ENCODE measurements around the gene RTBDN. TPM values are rescaled to one million over a fixed set of nuclear protein-coding genes. Genes with fewer than 3 reads are reported as not detected.
A peak's percentile ranks its signal among the peaks of the same experiment; 100 is the strongest.

Gene RTBDN
- not detected for total RNA-seq

- H3K27ac Mint-ChIP-seq, result no peak within 1 kb of the TSS
Measured at GRCh38 chr19:12834566-12834943, at the start of gene RTBDN. Gene RTBDN, minus strand, starts transcription at chr19:12834579. Its CDS starts 4,600 bp downstream, at chr19:12829979.

GRCh38 chr19:12882589-12882988, 48.2 kb upstream of the RTBDN start:
- DNase-seq, result no peak
- Mint-ChIP-seq H3K4me3 (peak overlapping the region; percentile 88), H3K27me3 (ENCODE audit: low read depth) (no peaks in the 10 kb centered on the region), H3K9me3 (peaks cover 7% of the 10 kb centered on the region), H3K27ac (no peak overlapping the region), H3K4me1 (ENCODE audit: low read depth) (peaks cover 30% of the 10 kb centered on the region), H3K36me3 (ENCODE audit: low read depth) (peaks cover 4% of the 10 kb centered on the region)
- CTCF ChIA-PET, result interaction anchor here (0.6 to 4.2 kb wide), 5 partner anchors 18 to 303 kb away, joined by 3 to 42 read pairs (median 3); no protein-coding TSS in a partner anchor
- intact Hi-C loops (cut with micrococcal nuclease), result loop anchor here (5.0 kb wide), 1 partner anchor 215 kb away; no protein-coding TSS in a partner anchor

More at GRCh38 chr19:12834566-12834943, at the start of gene RTBDN:
- intact Hi-C loops (cut with micrococcal nuclease), result no loop called here
- Mint-ChIP-seq H3K36me3 (ENCODE audit: low read depth) (no peaks in the 10 kb centered on the region), H3K4me1 (ENCODE audit: low read depth) (peaks cover 24% of the 10 kb centered on the region), H3K27me3 (ENCODE audit: low read depth) (peaks cover 69% of the 10 kb centered on the region), H3K4me3 (no peak within 1 kb of the TSS), H3K9me3 (no peaks in the 10 kb centered on the region)
- DNase-seq, result no peak
- CTCF ChIA-PET, result interaction anchor here (1.2 to 2.0 kb wide), 3 partner anchors 13 to 74 kb away, joined by 4 to 5 read pairs (median 4); no protein-coding TSS in a partner anchor

- intact Hi-C loops (cut with micrococcal nuclease), result loop anchor here (5.0 kb wide), 1 partner anchor 216 kb away; no protein-coding TSS in a partner anchor
- Mint-ChIP-seq H3K27ac (peak within 1 kb of the TSS; percentile 76), H3K36me3 (ENCODE audit: low read depth) (peaks cover 11% of the 10 kb centered on the region), H3K4me3 (peak within 1 kb of the TSS; percentile 88), H3K4me1 (ENCODE audit: low read depth) (peaks cover 28% of the 10 kb centered on the region), H3K27me3 (ENCODE audit: low read depth) (no peaks in the 10 kb centered on the region), H3K9me3 (peaks cover 7% of the 10 kb centered on the region)
- peak; percentile 97 for DNase-seq
- CTCF ChIA-PET, result interaction anchor here (0.6 to 2.9 kb wide), 7 partner anchors 9 to 850 kb away, joined by 3 to 11 read pairs (median 5); no protein-coding TSS in a partner anchor
Measured at GRCh38 chr19:12881172-12881808, 46.9 kb upstream of the RTBDN start, which contains the start of gene DNASE2. Gene DNASE2, minus strand, starts transcription at chr19:12881449. Its CDS starts 74 bp downstream, at chr19:12881375.

GRCh38 chr19:12880551-12881171, 46.3 kb upstream of the RTBDN start:
- H3K27ac Mint-ChIP-seq, result peak overlapping the region; percentile 61
- peaks cover 27% of the 10 kb centered on the region for H3K4me1 Mint-ChIP-seq (ENCODE audit: low read depth)
- CTCF ChIA-PET, result interaction anchor here (0.6 to 2.9 kb wide), 7 partner anchors 8 to 122 kb away, joined by 3 to 11 read pairs (median 5); no protein-coding TSS in a partner anchor
- H3K36me3 Mint-ChIP-seq (ENCODE audit: low read depth), result peaks cover 11% of the 10 kb centered on the region
- intact Hi-C loops (cut with micrococcal nuclease), result loop anchor here (5.0 kb wide), 1 partner anchor 217 kb away; no protein-coding TSS in a partner anchor
- H3K9me3 Mint-ChIP-seq, result peaks cover 7% of the 10 kb centered on the region
- no peaks in the 10 kb centered on the region for H3K27me3 Mint-ChIP-seq (ENCODE audit: low read depth)
- no peak for DNase-seq
- H3K4me3 Mint-ChIP-seq, result peak overlapping the region; percentile 88

GRCh38 chr19:12875086-12875485, 40.7 kb upstream of the RTBDN start:
- Mint-ChIP-seq H3K4me3 (no peak overlapping the region), H3K27me3 (ENCODE audit: low read depth) (no peaks in the 10 kb centered on the region), H3K27ac (no peak overlapping the region), H3K9me3 (peaks cover 2% of the 10 kb centered on the region), H3K36me3 (ENCODE audit: low read depth) (peaks cover 27% of the 10 kb centered on the region), H3K4me1 (ENCODE audit: low read depth) (peaks cover 7% of the 10 kb centered on the region)
- CTCF ChIA-PET, result interaction anchor here (1.4 kb wide), 1 partner anchor 28 kb away, joined by 3 read pairs; no protein-coding TSS in a partner anchor
- intact Hi-C loops (cut with micrococcal nuclease), result no loop called here
- no peak for DNase-seq

DNA sequence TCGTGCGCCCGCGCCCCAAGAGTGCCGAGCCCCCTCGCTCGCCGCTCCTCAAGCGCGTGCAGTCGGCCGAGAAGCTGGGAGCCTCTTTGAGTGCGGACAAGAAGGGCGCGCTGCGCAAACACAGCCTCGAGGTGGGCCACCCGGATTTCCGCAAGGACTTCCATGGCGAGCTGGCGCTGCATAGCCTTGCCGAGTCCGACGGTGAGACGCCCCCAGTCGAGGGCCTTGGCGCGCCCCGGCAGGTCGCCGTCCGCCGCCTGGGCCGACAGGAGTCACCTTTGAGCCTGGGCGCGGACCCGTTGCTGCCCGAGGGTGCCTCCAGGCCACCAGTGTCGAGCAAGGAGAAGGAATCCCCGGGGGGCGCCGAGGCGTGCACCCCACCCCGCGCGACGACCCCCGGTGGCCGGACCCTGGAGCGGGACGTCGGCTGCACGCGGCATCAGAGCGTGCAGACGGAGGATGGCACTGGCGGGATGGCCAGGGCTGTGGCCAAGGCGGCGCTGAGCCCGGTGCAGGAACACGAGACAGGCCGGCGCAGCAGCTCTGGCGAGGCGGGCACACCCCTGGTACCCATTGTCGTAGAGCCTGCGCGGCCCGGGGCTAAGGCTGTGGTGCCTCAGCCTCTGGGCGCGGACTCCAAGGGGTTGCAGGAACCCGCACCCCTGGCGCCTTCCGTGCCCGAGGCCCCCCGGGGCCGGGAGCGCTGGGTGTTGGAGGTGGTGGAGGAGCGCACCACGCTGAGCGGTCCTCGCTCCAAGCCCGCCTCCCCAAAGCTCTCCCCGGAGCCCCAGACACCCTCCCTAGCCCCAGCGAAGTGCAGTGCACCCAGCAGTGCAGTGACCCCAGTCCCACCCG, 39.7 kb upstream of the RTBDN start:
- H3K4me1 Mint-ChIP-seq (ENCODE audit: low read depth), result peaks cover 2% of the 10 kb centered on the region
- CTCF ChIA-PET, result interaction anchor here (1.4 to 1.6 kb wide), 2 partner anchors 27 to 108 kb away, joined by 3 to 5 read pairs; no protein-coding TSS in a partner anchor
- no peaks in the 10 kb centered on the region for H3K27me3 Mint-ChIP-seq (ENCODE audit: low read depth)
- no peak overlapping the region for H3K27ac Mint-ChIP-seq
- peaks cover 2% of the 10 kb centered on the region for H3K9me3 Mint-ChIP-seq
- H3K36me3 Mint-ChIP-seq (ENCODE audit: low read depth), result peaks cover 27% of the 10 kb centered on the region
- intact Hi-C loops (cut with micrococcal nuclease), result no loop called here
- no peak overlapping the region for H3K4me3 Mint-ChIP-seq
- DNase-seq, result no peak

GRCh38 chr19:12872941-12873890, 38.8 kb upstream of the RTBDN start:
- Mint-ChIP-seq H3K27ac (no peak overlapping the region), H3K27me3 (ENCODE audit: low read depth) (no peaks in the 10 kb centered on the region), H3K36me3 (ENCODE audit: low read depth) (peaks cover 23% of the 10 kb centered on the region), H3K4me3 (no peak overlapping the region), H3K9me3 (peaks cover 2% of the 10 kb centered on the region), H3K4me1 (ENCODE audit: low read depth) (no peaks in the 10 kb centered on the region)
- CTCF ChIA-PET, result interaction anchor here (0.9 to 2.1 kb wide), 6 partner anchors 8 to 116 kb away, joined by 3 to 10 read pairs (median 4); partner anchors contain the start of gene DNASE2
- intact Hi-C loops (cut with micrococcal nuclease), result no loop called here
- peak; percentile 69 for DNase-seq

GRCh38 chr19:12872255-12872654, 37.9 kb upstream of the RTBDN start:
- CTCF ChIA-PET, result interaction anchor here (1.3 to 2.1 kb wide), 5 partner anchors 9 to 106 kb away, joined by 3 to 10 read pairs (median 5); partner anchors contain the start of gene DNASE2
- H3K4me3 Mint-ChIP-seq, result peak overlapping the region; percentile 4
- peaks cover 23% of the 10 kb centered on the region for H3K36me3 Mint-ChIP-seq (ENCODE audit: low read depth)
- H3K27ac Mint-ChIP-seq, result no peak overlapping the region
- DNase-seq, result no peak
- peaks cover 2% of the 10 kb centered on the region for H3K9me3 Mint-ChIP-seq
- intact Hi-C loops (cut with micrococcal nuclease), result no loop called here
- no peaks in the 10 kb centered on the region for H3K27me3 Mint-ChIP-seq (ENCODE audit: low read depth)
- peaks cover 1% of the 10 kb centered on the region for H3K4me1 Mint-ChIP-seq (ENCODE audit: low read depth)

DNA sequence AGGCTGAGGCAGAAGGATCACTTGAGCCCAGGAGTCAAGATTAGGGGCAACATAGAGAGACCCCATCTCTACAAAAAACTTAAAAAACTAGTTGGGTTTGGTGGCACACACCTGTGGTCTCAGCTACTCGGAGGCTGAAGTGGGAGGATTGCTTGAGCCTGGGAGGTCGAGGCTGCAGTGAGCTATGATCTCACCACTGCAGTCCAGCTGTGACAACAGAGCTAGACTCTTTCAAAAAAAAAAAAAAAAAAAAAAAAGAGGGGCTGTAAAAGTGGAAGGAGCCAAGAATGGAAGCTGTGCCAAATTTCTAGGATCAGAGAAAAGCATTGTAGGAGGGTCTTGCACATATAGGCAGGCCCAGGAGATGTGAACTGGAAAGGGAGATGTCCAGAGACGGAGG, 37.3 kb upstream of the RTBDN start:
- H3K4me3 Mint-ChIP-seq, result no peak overlapping the region
- DNase-seq, result no peak
- CTCF ChIA-PET, result interaction anchor here (1.3 to 2.1 kb wide), 3 partner anchors 10 to 94 kb away, joined by 3 to 10 read pairs (median 5); partner anchors contain the start of gene DNASE2
- peaks cover 2% of the 10 kb centered on the region for H3K9me3 Mint-ChIP-seq
- intact Hi-C loops (cut with micrococcal nuclease), result no loop called here
- no peaks in the 10 kb centered on the region for H3K27me3 Mint-ChIP-seq (ENCODE audit: low read depth)
- peaks cover 5% of the 10 kb centered on the region for H3K4me1 Mint-ChIP-seq (ENCODE audit: low read depth)
- no peak overlapping the region for H3K27ac Mint-ChIP-seq
- H3K36me3 Mint-ChIP-seq (ENCODE audit: low read depth), result peaks cover 20% of the 10 kb centered on the region

DNA sequence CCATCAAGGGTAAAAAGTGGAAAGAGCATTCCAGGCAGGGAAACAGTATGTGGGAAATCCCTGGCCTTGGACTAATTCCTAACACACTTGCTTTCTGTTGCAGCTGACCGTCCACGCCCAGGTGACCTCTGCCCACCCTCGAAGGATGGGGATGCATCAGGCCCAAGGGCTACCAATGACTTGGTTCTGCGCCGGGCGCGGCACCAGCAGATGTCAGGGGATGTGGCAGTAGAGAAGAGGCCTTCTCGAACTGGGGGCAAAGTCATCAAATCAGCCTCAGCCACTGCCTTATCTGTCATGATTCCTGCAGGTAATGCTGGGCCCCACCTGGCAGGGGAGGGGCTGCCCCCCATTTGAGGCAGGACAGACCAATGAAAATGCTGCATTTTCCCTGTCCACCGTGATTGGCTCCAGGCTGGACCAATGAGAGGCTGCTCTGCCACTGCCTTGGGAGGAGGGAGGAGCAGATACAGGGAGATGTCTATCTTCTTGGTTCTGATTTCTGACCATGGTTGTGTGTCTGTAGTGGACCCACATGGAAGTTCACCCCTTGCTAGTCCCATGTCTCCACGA, 34.2 kb upstream of the RTBDN start:
- no peaks in the 10 kb centered on the region for H3K27me3 Mint-ChIP-seq (ENCODE audit: low read depth)
- peaks cover 6% of the 10 kb centered on the region for H3K4me1 Mint-ChIP-seq (ENCODE audit: low read depth)
- peaks cover 10% of the 10 kb centered on the region for H3K36me3 Mint-ChIP-seq (ENCODE audit: low read depth)
- H3K4me3 Mint-ChIP-seq, result no peak overlapping the region
- no peak for DNase-seq
- no peak overlapping the region for H3K27ac Mint-ChIP-seq
- peaks cover 2% of the 10 kb centered on the region for H3K9me3 Mint-ChIP-seq
- CTCF ChIA-PET, result interaction anchor here (1.1 kb wide), 1 partner anchor 21 kb away, joined by 3 read pairs; no protein-coding TSS in a partner anchor
- intact Hi-C loops (cut with micrococcal nuclease), result no loop called here
